ENCODE results near the gene VARS1. TPM values are rescaled to one million over a fixed set of nuclear protein-coding genes. Genes with fewer than 3 reads are reported as not detected.

The VARS1 gene
- total and polyA plus RNA-seq, 2 of the 8 experiments (the other 6 are each of a cell fraction or from before 2014, with no cell fraction given): 53.5 to 162 TPM

GRCh38 chr6:31763619-31763940 lies 32.0 kb downstream of the VARS1 start (continued):
- TF ChIP-seq ATF3 (IDR thresholded peaks at IDR 0.05; ENCODE audit: insufficient read depth, low read depth, low read length): no peak
- no peak for TF ChIP-seq JUN (IDR thresholded peaks at IDR 0.05; ENCODE audit: low read depth, low read length)
- TF ChIP-seq BRCA1 (IDR thresholded peaks at IDR 0.05; ENCODE audit: low read depth, low read length): no peak
- peak in 1 of 2 experiments; percentile 94; a peak in 2 of 3 replicates for TF ChIP-seq EP300 (IDR thresholded peaks at IDR 0.05; ENCODE audit: borderline replicate concordance in 1 of 2, low read depth in 2 of 2, low read length in 2 of 2)
- TF ChIP-seq JUND (IDR thresholded peaks at IDR 0.05; ENCODE audit: low read length): peak; percentile 39; the same call in 1 of the 2 replicates
